Tibial nerve (tissue), 4 donors: ENCODE data around the gene CEP295NL. TPM values are rescaled to one million over a fixed set of nuclear protein-coding genes. Genes with fewer than 3 reads are reported as not detected.
"Not testable (repeated sequence)": the region's sequence is repeated elsewhere in the genome, so short reads cannot be mapped to it uniquely, and the experiment has no call there.

Experiments used
- DNase-seq, 2 donors: peaks; one replicate each; pipeline ENCODE4 v3.0.0-alpha.2; 2019; ENCODE audit warnings: low spot score in 2 of 2
- H3K27ac ChIP-seq, 4 donors: fragments of 200-600 bp; sonication (generic) in 3 of 4; one replicate each; pipeline ENCODE4 v1.5.1; 2017 to 2019; ENCODE audit warnings: mild to moderate bottlenecking in 1 of 4
- H3K27me3 ChIP-seq, 2 donors: fragments of 200-600 bp; sonication (generic) in 1 of 2; one replicate each; pipeline versions ENCODE4 v1.5.1 to v1.6.0; 2017 to 2019
- H3K36me3 ChIP-seq, 3 donors: fragments of 200-600 bp; sonication (generic); one replicate each; pipeline ENCODE4 v1.5.1; 2018 to 2019
- H3K4me1 ChIP-seq, 4 donors: fragments of 200-600 bp; sonication (generic) in 3 of 4; one replicate each; pipeline ENCODE4 v1.5.1; 2017 to 2019
- H3K4me3 ChIP-seq, 4 donors: fragments of 200-600 bp; sonication (generic) in 3 of 4; one replicate each; pipeline ENCODE4 v1.5.1; 2017 to 2019; ENCODE audit warnings: mild to moderate bottlenecking in 1 of 4, moderate library complexity in 1 of 4
- H3K9me3 ChIP-seq, 4 donors: fragments of 200-600 bp; sonication (generic) in 3 of 4; one replicate each; pipeline ENCODE4 v1.5.1; 2017 to 2019
- EP300 ChIP-seq, 2 donors: sonication (generic); formaldehyde crosslinking; IDR thresholded peaks; one replicate each; pipeline ENCODE4 v1.6.1; 2017; ENCODE audit warnings: antibody characterized with exemption in 2 of 2, mild to moderate bottlenecking in 1 of 2
- POLR2A ChIP-seq, 2 donors: fragments of 450-650 bp; IDR thresholded peaks; one replicate each; pipeline ENCODE4 v1.6.1; 2017; ENCODE audit warnings: antibody characterized with exemption in 2 of 2, mild to moderate bottlenecking in 2 of 2, moderate library complexity in 2 of 2
- WGBS, 2 donors: methylation state at CpG; one replicate each; pipeline ENCODE4 v1.1.5; 2018; 5-methylcytosine and 5-hydroxymethylcytosine counted together
- total RNA-seq, 4 donors: library from RNA; depleted of rRNA; stranded (reverse); fragments of >200 nt; gene quantifications; one replicate each; pipeline ENCODE4 v1.1.0, GENCODE V29; 2016
- TF ChIP-seq, protein P1 (sequence below), 5 experiments: fragments of 200-600 bp in 3 of 5; fragments of 450-650 bp in 2 of 5; sonication (generic) in 3 of 5; IDR thresholded peaks; one replicate each; pipeline ENCODE4 v1.5.1; 2016 to 2019; ENCODE audit warnings: antibody characterized with exemption in 5 of 5, mild to moderate bottlenecking in 3 of 5, moderate library complexity in 2 of 5

CEP295NL gene
- total RNA-seq, 4 donors from 2014 or later, result 6.5 to 35.1 (median 9.9) TPM

DNA sequence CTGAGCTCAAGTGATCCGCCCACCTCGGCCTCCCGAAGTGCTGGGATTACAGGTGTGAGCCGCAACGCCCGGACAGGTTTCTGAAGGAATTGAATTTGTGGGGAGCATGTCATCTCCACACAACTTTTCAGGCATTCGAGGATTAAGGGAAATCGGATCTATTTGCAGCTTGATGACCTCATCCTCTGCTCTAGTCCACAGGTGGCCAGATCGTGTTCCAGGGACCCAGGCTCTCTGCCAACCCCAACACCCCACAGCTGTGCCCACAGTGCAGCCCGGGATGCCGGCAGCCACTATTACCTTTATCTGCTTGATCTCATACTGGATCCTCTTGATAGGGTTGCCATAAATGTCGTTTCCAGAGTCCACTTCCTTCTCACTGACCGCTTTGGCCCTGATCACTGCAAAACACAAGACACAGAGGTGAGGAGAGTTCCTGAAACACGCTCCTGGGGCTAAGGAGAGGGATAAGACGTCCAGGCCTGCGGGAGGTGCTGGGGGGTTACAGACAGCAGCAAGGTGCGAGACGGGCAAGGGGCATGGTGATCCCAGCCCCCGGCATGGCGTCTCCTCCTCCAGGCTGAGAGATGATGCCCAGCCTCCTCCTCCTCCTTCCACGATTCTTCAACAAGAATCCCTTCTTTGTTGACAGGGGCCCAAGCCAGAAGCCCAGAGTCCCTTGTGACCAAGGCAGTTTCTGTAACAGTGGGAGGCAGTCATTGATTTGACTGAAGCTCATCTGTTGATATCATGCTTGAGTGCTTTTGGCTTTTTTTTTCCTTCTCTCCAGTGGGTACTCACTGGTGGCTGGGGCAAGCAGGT is 29.3 kb downstream of the CEP295NL start:
- no peaks in the 10 kb centered on the region for H3K9me3 ChIP-seq
- DNase-seq, result peak in 1 of 2 donors; percentile 47
- TF ChIP-seq, protein P1, sequence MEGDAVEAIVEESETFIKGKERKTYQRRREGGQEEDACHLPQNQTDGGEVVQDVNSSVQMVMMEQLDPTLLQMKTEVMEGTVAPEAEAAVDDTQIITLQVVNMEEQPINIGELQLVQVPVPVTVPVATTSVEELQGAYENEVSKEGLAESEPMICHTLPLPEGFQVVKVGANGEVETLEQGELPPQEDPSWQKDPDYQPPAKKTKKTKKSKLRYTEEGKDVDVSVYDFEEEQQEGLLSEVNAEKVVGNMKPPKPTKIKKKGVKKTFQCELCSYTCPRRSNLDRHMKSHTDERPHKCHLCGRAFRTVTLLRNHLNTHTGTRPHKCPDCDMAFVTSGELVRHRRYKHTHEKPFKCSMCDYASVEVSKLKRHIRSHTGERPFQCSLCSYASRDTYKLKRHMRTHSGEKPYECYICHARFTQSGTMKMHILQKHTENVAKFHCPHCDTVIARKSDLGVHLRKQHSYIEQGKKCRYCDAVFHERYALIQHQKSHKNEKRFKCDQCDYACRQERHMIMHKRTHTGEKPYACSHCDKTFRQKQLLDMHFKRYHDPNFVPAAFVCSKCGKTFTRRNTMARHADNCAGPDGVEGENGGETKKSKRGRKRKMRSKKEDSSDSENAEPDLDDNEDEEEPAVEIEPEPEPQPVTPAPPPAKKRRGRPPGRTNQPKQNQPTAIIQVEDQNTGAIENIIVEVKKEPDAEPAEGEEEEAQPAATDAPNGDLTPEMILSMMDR (IDR thresholded peaks at IDR 0.05), result no peak
- peak in 1 of 2 donors; percentile 33 for TF ChIP-seq POLR2A (IDR thresholded peaks at IDR 0.05)
- TF ChIP-seq EP300 (IDR thresholded peaks at IDR 0.05), result peak; percentile 28 to 74
- no peaks in the 10 kb centered on the region for H3K27me3 ChIP-seq
- 46 to 55% methylated on average over 21 of the region's 21 CpGs for WGBS, 2 donors
- H3K4me1 ChIP-seq, result peaks cover 0 to 66% (median 45%) of the 10 kb centered on the region in 4 donors
- no peak overlapping the region for H3K4me3 ChIP-seq
- H3K36me3 ChIP-seq, result peaks cover 0 to 43% (median 0%) of the 10 kb centered on the region in 3 donors
- peak overlapping the region; percentile 34 to 99 (median 88) for H3K27ac ChIP-seq

DNA sequence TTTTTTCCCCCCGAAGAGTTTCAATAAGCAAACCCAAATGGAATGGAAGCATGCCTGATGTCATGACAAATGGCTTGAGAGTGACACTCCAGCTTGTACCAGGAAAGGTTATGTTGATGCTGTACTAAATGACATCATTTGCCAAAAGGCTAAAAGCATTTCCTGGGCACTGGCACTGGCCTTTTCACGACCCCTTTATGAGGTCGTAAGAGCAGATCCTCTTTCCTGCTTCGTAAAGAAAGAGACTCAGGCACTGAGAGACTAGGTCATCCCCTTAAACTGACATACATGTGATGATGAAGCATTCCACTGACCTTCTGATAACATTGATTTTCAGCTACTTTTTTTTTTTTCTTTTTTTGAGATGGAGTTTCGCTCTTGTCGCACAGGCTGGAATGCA is 30.5 kb downstream of the CEP295NL start:
- no peak overlapping the region for H3K4me3 ChIP-seq
- H3K9me3 ChIP-seq, result no peaks in the 10 kb centered on the region
- peaks cover 0 to 65% (median 39%) of the 10 kb centered on the region in 4 donors for H3K4me1 ChIP-seq
- peak overlapping the region in 3 of 4 donors; percentile 30 to 99 (median 98) for H3K27ac ChIP-seq
- no peak for DNase-seq
- 65 to 72% methylated on average over 6 of the region's 6 CpGs for WGBS, 2 donors
- H3K27me3 ChIP-seq, result no peaks in the 10 kb centered on the region
- TF ChIP-seq EP300 (IDR thresholded peaks at IDR 0.05), result no peak
- TF ChIP-seq, protein P1 (IDR thresholded peaks at IDR 0.05), result no peak
- no peak for TF ChIP-seq POLR2A (IDR thresholded peaks at IDR 0.05)
- peaks cover 0 to 53% (median 0%) of the 10 kb centered on the region in 3 donors for H3K36me3 ChIP-seq

DNA sequence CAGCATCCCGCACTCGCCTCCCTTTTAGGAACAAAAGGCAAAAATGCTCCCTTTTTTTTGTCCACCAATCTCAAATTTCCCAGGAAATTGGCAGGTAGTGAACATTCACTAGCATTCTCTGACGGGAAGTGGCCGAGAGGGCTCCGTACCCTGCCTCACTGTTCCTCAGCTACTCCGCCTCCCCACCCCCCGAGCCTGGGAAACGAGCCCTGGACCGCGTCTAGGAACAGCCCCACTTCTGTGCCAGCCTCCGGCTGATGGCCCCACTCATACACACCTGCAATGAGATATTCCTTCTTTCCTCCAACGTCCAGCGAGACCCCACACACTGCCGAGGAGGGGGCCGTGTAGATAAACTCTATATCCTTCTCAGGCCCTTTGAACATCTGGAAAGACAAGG is 32.4 kb downstream of the CEP295NL start:
- H3K4me1 ChIP-seq, result peaks cover 0 to 64% (median 32%) of the 10 kb centered on the region in 4 donors
- H3K27ac ChIP-seq, result peak overlapping the region in 2 of 4 donors; percentile 32 to 53
- peaks cover 0 to 53% (median 0%) of the 10 kb centered on the region in 3 donors for H3K36me3 ChIP-seq
- H3K27me3 ChIP-seq, result no peaks in the 10 kb centered on the region
- TF ChIP-seq POLR2A (IDR thresholded peaks at IDR 0.05) (no peak), EP300 (IDR thresholded peaks at IDR 0.05) (no peak)
- TF ChIP-seq, protein P1 (IDR thresholded peaks at IDR 0.05), result no peak
- no peak for DNase-seq
- no peaks in the 10 kb centered on the region for H3K9me3 ChIP-seq
- H3K4me3 ChIP-seq, result no peak overlapping the region
- 79 to 86% methylated on average over 15 of the region's 15 CpGs for WGBS, 2 donors

DNA sequence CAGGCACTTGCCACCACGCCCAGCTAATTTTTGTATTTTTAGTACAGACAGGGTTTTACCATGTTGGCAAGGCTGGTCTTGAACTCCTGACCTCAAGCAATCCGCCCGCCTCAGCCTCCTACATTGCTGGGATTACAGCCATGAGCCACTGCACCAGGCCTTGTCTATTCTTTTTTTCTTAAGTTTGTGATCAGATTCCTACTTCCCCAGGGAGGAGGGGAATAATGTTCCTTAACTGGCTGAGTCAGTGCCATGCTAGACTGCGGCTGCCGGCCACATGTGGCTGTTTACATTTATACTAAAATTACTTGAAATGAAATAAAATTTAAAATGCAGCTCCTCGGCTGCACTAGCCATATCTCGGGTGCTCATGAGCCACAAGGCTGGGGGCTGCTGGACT is 34.6 kb downstream of the CEP295NL start:
- H3K27ac ChIP-seq, result peak overlapping the region in 2 of 4 donors; percentile 73 to 76
- no peak for TF ChIP-seq POLR2A (IDR thresholded peaks at IDR 0.05)
- TF ChIP-seq, protein P1 (IDR thresholded peaks at IDR 0.05), result no peak
- DNase-seq, result no peak
- H3K27me3 ChIP-seq, result no peaks in the 10 kb centered on the region
- no peaks in the 10 kb centered on the region for H3K9me3 ChIP-seq
- WGBS, 2 donors, result 57 to 58% methylated on average over 7 of the region's 7 CpGs
- H3K4me3 ChIP-seq, result no peak overlapping the region
- peaks cover 0 to 61% (median 0%) of the 10 kb centered on the region in 3 donors for H3K36me3 ChIP-seq
- peaks cover 0 to 56% (median 18%) of the 10 kb centered on the region in 4 donors for H3K4me1 ChIP-seq

DNA sequence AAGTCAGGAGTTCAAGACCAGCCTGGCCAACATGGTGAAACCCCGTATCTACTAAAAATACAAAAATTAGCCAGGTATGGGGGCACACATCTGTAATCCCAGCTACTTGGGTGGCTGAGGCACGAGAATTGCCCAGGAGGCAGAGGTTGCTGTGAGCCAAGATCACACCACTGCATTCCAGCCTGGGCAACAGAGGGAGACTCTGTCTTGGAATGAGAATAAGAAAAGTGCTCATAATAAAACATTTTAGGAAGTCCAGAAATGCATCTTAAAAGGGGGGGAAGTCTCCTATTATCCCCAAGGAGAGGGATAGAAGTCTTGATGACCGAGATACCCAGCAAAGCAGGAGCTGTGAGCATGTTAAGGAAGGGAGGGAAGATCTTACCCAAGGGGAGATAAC is 36.0 kb downstream of the CEP295NL start:
- H3K9me3 ChIP-seq, DNase-seq, H3K27me3 ChIP-seq, H3K4me3 ChIP-seq: not testable (repeated sequence)
- Histone ChIP-seq H3K4me1 (peaks cover 0 to 52% (median 17%) of the 10 kb centered on the region in 4 donors), H3K27ac (peak overlapping the region; percentile 17 to 76 (median 56)), H3K36me3 (peaks cover 0 to 60% (median 0%) of the 10 kb centered on the region in 3 donors)
- WGBS, 2 donors, result 39 to 54% methylated on average over 3 of the region's 3 CpGs
